ENCODE data around the gene DDX54. TPM values are rescaled to one million over a fixed set of nuclear protein-coding genes. Genes with fewer than 3 reads are reported as not detected.

DDX54 gene
- total RNA-seq, 1 experiment from 2014 or later = 83.0 TPM

GRCh38 chr12:113165521-113166450, 19.5 kb downstream of the DDX54 start:
- TF ChIP-seq, protein P1, sequence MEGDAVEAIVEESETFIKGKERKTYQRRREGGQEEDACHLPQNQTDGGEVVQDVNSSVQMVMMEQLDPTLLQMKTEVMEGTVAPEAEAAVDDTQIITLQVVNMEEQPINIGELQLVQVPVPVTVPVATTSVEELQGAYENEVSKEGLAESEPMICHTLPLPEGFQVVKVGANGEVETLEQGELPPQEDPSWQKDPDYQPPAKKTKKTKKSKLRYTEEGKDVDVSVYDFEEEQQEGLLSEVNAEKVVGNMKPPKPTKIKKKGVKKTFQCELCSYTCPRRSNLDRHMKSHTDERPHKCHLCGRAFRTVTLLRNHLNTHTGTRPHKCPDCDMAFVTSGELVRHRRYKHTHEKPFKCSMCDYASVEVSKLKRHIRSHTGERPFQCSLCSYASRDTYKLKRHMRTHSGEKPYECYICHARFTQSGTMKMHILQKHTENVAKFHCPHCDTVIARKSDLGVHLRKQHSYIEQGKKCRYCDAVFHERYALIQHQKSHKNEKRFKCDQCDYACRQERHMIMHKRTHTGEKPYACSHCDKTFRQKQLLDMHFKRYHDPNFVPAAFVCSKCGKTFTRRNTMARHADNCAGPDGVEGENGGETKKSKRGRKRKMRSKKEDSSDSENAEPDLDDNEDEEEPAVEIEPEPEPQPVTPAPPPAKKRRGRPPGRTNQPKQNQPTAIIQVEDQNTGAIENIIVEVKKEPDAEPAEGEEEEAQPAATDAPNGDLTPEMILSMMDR (conservative IDR thresholded peaks at IDR 0.05) = no peak
- no peak overlapping the region for H4K91ac ChIP-seq (ENCODE audit: insufficient read length, low read depth, low read length)
- Mint-ChIP-seq H3K4me3 (no peak overlapping the region), H3K36me3 (ENCODE audit: insufficient read depth in 1 of 3, low read depth in 3 of 3) (peaks cover 21 to 67% (median 64%) of the 10 kb centered on the region in 3 experiments), H3K4me1 (peaks cover 11 to 25% of the 10 kb centered on the region in 2 experiments), H3K27ac (peak overlapping the region in 2 of 3 experiments; percentile 51 to 92; a peak in 4 of 7 replicates), H3K27me3 (ENCODE audit: low read depth) (no peaks in the 10 kb centered on the region; the same call in 1 of the 2 replicates), H3K9me3 (no peaks in the 10 kb centered on the region)
- H2AFZ ChIP-seq (ENCODE audit: low read length) = no peak overlapping the region
- no peak overlapping the region for H3T11ph ChIP-seq (ENCODE audit: low read length)
- H2BK12ac ChIP-seq (ENCODE audit: insufficient read length, low read depth, low read length) = no peak overlapping the region
- no CpG with 5 or more reads among the region's 32 CpGs for WGBS (ENCODE audit: extremely low coverage, insufficient read length, low lambda C conversion rate)
- H3K18ac ChIP-seq (ENCODE audit: insufficient read length, low read depth, low read length) = no peak overlapping the region
- no peak overlapping the region for H3K4ac ChIP-seq (ENCODE audit: low read depth, low read length)
- H3K27ac ChIP-seq (ENCODE audit: insufficient read length, low read depth, low read length) = no peak overlapping the region
- H3K9ac ChIP-seq (ENCODE audit: extremely low read depth, insufficient read length, low read length) = no peak overlapping the region
- H3K23ac ChIP-seq (ENCODE audit: insufficient read length, low read depth, low read length) = no peak overlapping the region
- no peak overlapping the region for H3K4me2 ChIP-seq (ENCODE audit: insufficient read depth, insufficient read length, low read length)
- no peak overlapping the region for H3K14ac ChIP-seq (ENCODE audit: insufficient read depth, low read length)
- no peak overlapping the region for H3K56ac ChIP-seq (ENCODE audit: insufficient read length, low read depth, low read length)
- H2AK5ac ChIP-seq (ENCODE audit: insufficient read length, low read length) = no peak overlapping the region
- H3K79me1 ChIP-seq (ENCODE audit: insufficient read depth, low read depth, low read length, poor library complexity, severe bottlenecking) = no peaks in the 10 kb centered on the region
- no peak for DNase-seq
- no peaks in the 10 kb centered on the region for H3K4me1 ChIP-seq (ENCODE audit: insufficient read depth, low read length)
- H4K20me1 ChIP-seq (ENCODE audit: control insufficient read depth, insufficient read depth, insufficient read length) = no peaks in the 10 kb centered on the region
- peaks cover 3% of the 10 kb centered on the region for H3K23me2 ChIP-seq (ENCODE audit: insufficient read length, low read depth, low read length, poor library complexity, severe bottlenecking)
- no peaks in the 10 kb centered on the region for H3K27me3 ChIP-seq (ENCODE audit: insufficient read depth, low read length)
- H2BK20ac ChIP-seq (ENCODE audit: low read depth, low read length, poor library complexity, severe bottlenecking) = no peak overlapping the region
- H2BK15ac ChIP-seq (ENCODE audit: low read depth, low read length) = no peak overlapping the region
- no peak overlapping the region for H2BK5ac ChIP-seq (ENCODE audit: insufficient read length, low read length)
- no peak overlapping the region for H2BK120ac ChIP-seq (ENCODE audit: low read depth, low read length, poor library complexity, severe bottlenecking)
- H4K5ac ChIP-seq (ENCODE audit: insufficient read length, low read depth, low read length) = no peak overlapping the region
- no peaks in the 10 kb centered on the region for H3K79me2 ChIP-seq (ENCODE audit: insufficient read depth, low read length)
- no peak overlapping the region for H4K8ac ChIP-seq (replicated peaks; ENCODE audit: insufficient read length, low read depth, low read length)
- no peaks in the 10 kb centered on the region for H3K9me3 ChIP-seq (ENCODE audit: control insufficient read depth, low read depth, low read length)
